Neural progenitor cell (in vitro differentiated cells): Measurements from ENCODE around the gene MT1H. TPM values are rescaled to one million over a fixed set of nuclear protein-coding genes. Genes with fewer than 3 reads are reported as not detected.

Source experiments
- DNase-seq: peaks from one replicate; pipeline ENCODE4 v3.0.0-alpha.2; 2016; ENCODE audit warnings: low spot score
- H2AFZ ChIP-seq: fragments of 200-600 bp; sonication (generic); replicated peaks from 2 replicates; pipeline ENCODE4 v1.6.1; 2016; ENCODE audit warnings: antibody characterized with exemption
- H3F3A ChIP-seq: fragments of 200-600 bp; sonication (generic); 2 replicates; pipeline ENCODE4 v1.6.1; 2016; ENCODE audit warnings: antibody characterized with exemption, low read depth
- H3K27ac ChIP-seq: fragments of 200-600 bp; sonication (generic); 2 replicates; pipeline ENCODE4 v1.5.1; 2016; ENCODE audit warnings: mild to moderate bottlenecking
- H3K27me3 ChIP-seq: fragments of 200-600 bp; sonication (generic); 2 replicates; pipeline ENCODE4 v1.6.1; 2016; ENCODE audit warnings: mild to moderate bottlenecking, moderate library complexity
- H3K36me3 ChIP-seq: fragments of 200-600 bp; sonication (generic); 2 replicates; pipeline ENCODE4 v1.5.1; 2016
- H3K4me1 ChIP-seq: fragments of 200-600 bp; sonication (generic); 2 replicates; pipeline ENCODE4 v1.6.1; 2016; ENCODE audit warnings: mixed run types
- H3K4me2 ChIP-seq: fragments of 200-600 bp; sonication (generic); 2 replicates; pipeline ENCODE4 v1.6.1; 2016
- H3K4me3 ChIP-seq: fragments of 200-600 bp; sonication (generic); 2 replicates; pipeline ENCODE4 v1.5.1; 2016
- H3K79me2 ChIP-seq: fragments of 200-600 bp; sonication (generic); 2 replicates; pipeline ENCODE4 v1.6.1; 2016; ENCODE audit warnings: low read depth
- H3K9ac ChIP-seq: fragments of 200-600 bp; sonication (generic); 2 replicates; pipeline ENCODE4 v1.6.1; 2016
- H3K9me3 ChIP-seq: fragments of 200-600 bp; sonication (generic); 2 replicates; pipeline ENCODE4 v1.5.1; 2016; ENCODE audit warnings: low read depth
- H4K20me1 ChIP-seq: fragments of 200-600 bp; sonication (generic); 2 replicates; pipeline ENCODE4 v1.6.1; 2016; ENCODE audit warnings: low read depth
- H3K27ac Mint-ChIP-seq: 3 replicates; pipeline ENCODE4 v1.8.0; 2021; ENCODE audit warnings: mixed read lengths
- H3K27me3 Mint-ChIP-seq: 2 replicates; pipeline ENCODE4 v1.8.0; 2022; ENCODE audit warnings: low read depth, mild to moderate bottlenecking, inconsistent platforms, moderate library complexity, mixed read lengths; ENCODE audit not compliant: insufficient read depth
- H3K36me3 Mint-ChIP-seq: 3 replicates; pipeline ENCODE4 v1.8.0; 2021; ENCODE audit warnings: mixed read lengths
- H3K4me1 Mint-ChIP-seq: 3 replicates; pipeline ENCODE4 v1.8.0; 2021; ENCODE audit warnings: mixed read lengths
- H3K4me3 Mint-ChIP-seq: 3 replicates; pipeline ENCODE4 v1.8.0; 2021; ENCODE audit warnings: mild to moderate bottlenecking, moderate library complexity, mixed read lengths
- H3K9me3 Mint-ChIP-seq: 3 replicates; pipeline ENCODE4 v1.8.0; 2020; ENCODE audit warnings: mixed read lengths
- CTCF ChIP-seq: fragments of 200-600 bp; sonication (generic); IDR thresholded peaks from 2 replicates; pipeline ENCODE4 v1.5.1; 2017; ENCODE audit warnings: antibody characterized with exemption, mild to moderate bottlenecking
- EZH2 ChIP-seq: fragments of 200-600 bp; sonication (generic); IDR thresholded peaks from 2 replicates; pipeline ENCODE4 v1.6.1; 2017; ENCODE audit warnings: antibody characterized with exemption, mild to moderate bottlenecking, moderate library complexity
- EZH2phosphoT487 ChIP-seq: fragments of 200-600 bp; sonication (generic); IDR thresholded peaks from 2 replicates; pipeline ENCODE4 v1.6.1; 2017; ENCODE audit warnings: antibody characterized with exemption
- total RNA-seq: library from RNA; depleted of rRNA; stranded (reverse); fragments of >200 nt; gene quantifications from 2 replicates; pipeline ENCODE4 v1.2.3, GENCODE V29; 2015; ENCODE audit warnings: low replicate concordance

MT1H gene
- total RNA-seq, 1 donor from 2014 or later: not detected

GRCh38 chr16:56632156-56632847 lies 37.3 kb upstream of the MT1H start, which contains the start of gene MT1M:
MT1M (plus strand) TSS chr16:56632659; CDS start chr16:56632732, 73 bp downstream.
- peaks cover 85% of the 10 kb centered on the region for H3K27me3 Mint-ChIP-seq
- DNase-seq: peak; percentile 66
- Histone ChIP-seq H3F3A (no peaks in the 10 kb centered on the region), H3K4me2 (peak within 1 kb of the TSS; percentile 83), H3K9ac (no peak within 1 kb of the TSS), H3K4me3 (peak within 1 kb of the TSS; percentile 47), H3K4me1 (peaks cover 16% of the 10 kb centered on the region), H3K27me3 (peaks cover 100% of the 10 kb centered on the region), H4K20me1 (peaks cover 66% of the 10 kb centered on the region), H2AFZ (peak within 1 kb of the TSS; percentile 77), H3K9me3 (no peaks in the 10 kb centered on the region), H3K36me3 (no peaks in the 10 kb centered on the region), H3K79me2 (no peaks in the 10 kb centered on the region), H3K27ac (no peak within 1 kb of the TSS)
- peaks cover 3% of the 10 kb centered on the region for H3K9me3 Mint-ChIP-seq
- H3K4me1 Mint-ChIP-seq: peaks cover 14% of the 10 kb centered on the region
- TF ChIP-seq EZH2phosphoT487 (peak; percentile 91), EZH2 (peak; percentile 98), CTCF (no peak)
- H3K27ac Mint-ChIP-seq: no peak within 1 kb of the TSS
- H3K36me3 Mint-ChIP-seq: no peaks in the 10 kb centered on the region
- H3K4me3 Mint-ChIP-seq: peak within 1 kb of the TSS; percentile 78

- H3K27me3 Mint-ChIP-seq: peaks cover 88% of the 10 kb centered on the region
- H3K4me2 ChIP-seq: peak overlapping the region; percentile 83
- no peaks in the 10 kb centered on the region for H3K36me3 Mint-ChIP-seq
- H3K9me3 Mint-ChIP-seq: peaks cover 3% of the 10 kb centered on the region
- no peak overlapping the region for H2AFZ ChIP-seq
- no peaks in the 10 kb centered on the region for H3K79me2 ChIP-seq
- peaks cover 16% of the 10 kb centered on the region for H3K4me1 ChIP-seq
- H3F3A ChIP-seq: no peaks in the 10 kb centered on the region
- no peaks in the 10 kb centered on the region for H3K9me3 ChIP-seq
- peaks cover 100% of the 10 kb centered on the region for H3K27me3 ChIP-seq
- no peak for DNase-seq
- no peak for TF ChIP-seq EZH2
- TF ChIP-seq CTCF: no peak
- H3K4me3 Mint-ChIP-seq: peak overlapping the region; percentile 72
- H3K27ac Mint-ChIP-seq: no peak overlapping the region
- no peaks in the 10 kb centered on the region for H3K36me3 ChIP-seq
- no peak overlapping the region for H3K9ac ChIP-seq
- peaks cover 17% of the 10 kb centered on the region for H3K4me1 Mint-ChIP-seq
- H3K27ac ChIP-seq: no peak overlapping the region
- peak overlapping the region; percentile 47 for H3K4me3 ChIP-seq
- H4K20me1 ChIP-seq: peaks cover 71% of the 10 kb centered on the region
These were observed 36.7 kb upstream of the MT1H start for GRCh38 chr16:56632848-56633365.

GRCh38 chr16:56633535-56633934 lies 36.1 kb upstream of the MT1H start:
- Histone ChIP-seq H2AFZ (no peak overlapping the region), H3K36me3 (no peaks in the 10 kb centered on the region), H3K4me3 (no peak overlapping the region), H3K9me3 (no peaks in the 10 kb centered on the region), H3K27me3 (peaks cover 100% of the 10 kb centered on the region), H3K4me1 (peaks cover 16% of the 10 kb centered on the region), H3K79me2 (no peaks in the 10 kb centered on the region), H3K4me2 (no peak overlapping the region), H3K9ac (no peak overlapping the region), H3K27ac (no peak overlapping the region), H4K20me1 (peaks cover 73% of the 10 kb centered on the region), H3F3A (no peaks in the 10 kb centered on the region)
- no peak for TF ChIP-seq EZH2
- TF ChIP-seq CTCF: no peak
- TF ChIP-seq EZH2phosphoT487: no peak
- H3K9me3 Mint-ChIP-seq: peaks cover 3% of the 10 kb centered on the region
- no peak overlapping the region for H3K27ac Mint-ChIP-seq
- H3K27me3 Mint-ChIP-seq: peaks cover 92% of the 10 kb centered on the region
- H3K4me1 Mint-ChIP-seq: peaks cover 17% of the 10 kb centered on the region
- no peaks in the 10 kb centered on the region for H3K36me3 Mint-ChIP-seq
- DNase-seq: no peak
- no peak overlapping the region for H3K4me3 Mint-ChIP-seq
